HepG2 (cell line): ENCODE data around the gene LARP1B. TPM values are rescaled to one million over a fixed set of nuclear protein-coding genes. Genes with fewer than 3 reads are reported as not detected.
A peak's percentile ranks its signal among the peaks of the same experiment; 100 is the strongest.
"Not testable (repeated sequence)": the region's sequence is repeated elsewhere in the genome, so short reads cannot be mapped to it uniquely, and the experiment has no call there.

Source experiments
- ATAC-seq: fragments of 200-7000 bp; cut with Tn5 transposase; 3 replicates; pipeline ENCODE4 v1.9.1; 2020; ENCODE audit warnings: mild to moderate bottlenecking, moderate library complexity
- BruUV-seq: library from RNA; stranded (reverse); fragments of 400-500 nt; replicated peaks from 2 replicates; lab custom pipeline; 2021; lab: Mats Ljungman, UMichigan
- CTCF ChIA-PET: fragments of 300-600 bp; formaldehyde crosslinking; extraction: SDS; loops from one replicate; lab custom pipeline; 2021; ENCODE audit warnings: low total read pairs, inconsistent platforms, low intra/inter-chr PET ratio; lab: Yijun Ruan, JAX
- POLR2A ChIA-PET: fragments of 350-600 bp; sonication (Branson Sonifier 250); formaldehyde crosslinking; loops from one replicate; lab custom pipeline; 2020; ENCODE audit warnings: antibody characterized with exemption, inconsistent platforms; lab: Yijun Ruan, JAX
- DNase-seq: peaks from one replicate; pipeline ENCODE4 v3.0.0-alpha.2; 2015; ENCODE audit warnings: low spot score
- FAIRE-seq: peaks from 3 replicates; lab custom pipeline; 2011; peaks lifted over from hg19 to GRCh38; lab: Jason Lieb, UNC
- H2AFZ ChIP-seq: one replicate; pipeline ENCODE4 v1.6.1; 2011; ENCODE audit warnings: low read length, inconsistent platforms
- H3K27ac ChIP-seq: fragments of 300-600 bp; 3 replicates; pipeline ENCODE4 v1.8.0; 2011; ENCODE audit warnings: mixed run types, mild to moderate bottlenecking, mixed read lengths, low read length, inconsistent platforms; ENCODE audit not compliant: insufficient read depth; ENCODE audit errors: extremely low read length
- H3K27me3 ChIP-seq, 2 experiments: fragments of 200-600 bp in 1 of 2; 2 replicates in 1 of 2; 3 replicates in 1 of 2; pipeline versions ENCODE4 v1.6.0 to v1.8.0; 2011; ENCODE audit warnings: low read length in 2 of 2, mild to moderate bottlenecking in 2 of 2, moderate library complexity in 2 of 2, inconsistent platforms in 1 of 2; ENCODE audit not compliant: insufficient read depth in 2 of 2, control insufficient read depth in 1 of 2
- H3K36me3 ChIP-seq, 2 experiments: fragments of 200-600 bp in 1 of 2; replicated peaks in 1 of 2; 2 replicates in 1 of 2; 3 replicates in 1 of 2; pipeline versions ENCODE4 v1.5.1 to v1.8.0; 2011; ENCODE audit warnings: low read length in 2 of 2, inconsistent platforms in 1 of 2; ENCODE audit not compliant: insufficient read depth in 2 of 2, control insufficient read depth in 1 of 2
- H3K4me1 ChIP-seq: 2 replicates; pipeline ENCODE4 v1.5.1; 2012; ENCODE audit warnings: low read length, inconsistent platforms; ENCODE audit not compliant: insufficient read depth
- H3K4me2 ChIP-seq: 2 replicates; pipeline ENCODE4 v1.6.0; 2011; ENCODE audit warnings: low read depth, low read length, inconsistent platforms
- H3K4me3 ChIP-seq, 3 experiments: fragments of 200-600 bp in 1 of 3; sonication (generic), shearing (Covaris generic) in 1 of 3; replicated peaks in 1 of 3; 2 replicates each; pipeline ENCODE4 v1.5.1; 2011 to 2016; ENCODE audit warnings: low read length in 3 of 3, inconsistent platforms in 2 of 3, low read depth in 2 of 3, mild to moderate bottlenecking in 2 of 3, control low read depth in 1 of 3, mixed read lengths in 1 of 3; ENCODE audit not compliant: insufficient read depth in 1 of 3
- H3K79me2 ChIP-seq: one replicate; pipeline ENCODE4 v1.6.1; 2011; ENCODE audit warnings: low read length, inconsistent platforms; ENCODE audit not compliant: insufficient read depth
- H3K9ac ChIP-seq: 2 replicates; pipeline ENCODE4 v1.6.0; 2011; ENCODE audit warnings: mild to moderate bottlenecking, low read depth, low read length, inconsistent platforms; ENCODE audit not compliant: insufficient read depth
- H3K9me3 ChIP-seq: 2 replicates; pipeline ENCODE4 v1.5.1; 2012; ENCODE audit warnings: mild to moderate bottlenecking, low read length
- H4K20me1 ChIP-seq: 2 replicates; pipeline ENCODE4 v1.6.0; 2011; ENCODE audit warnings: inconsistent platforms, mild to moderate bottlenecking, low read length, moderate library complexity; ENCODE audit not compliant: insufficient read depth
- WGBS: methylation state at CpG from one replicate; pipeline ENCODE4 v1.1.6; 2017; ENCODE audit warnings: low lambda C conversion rate; 5-methylcytosine and 5-hydroxymethylcytosine counted together
- in situ Hi-C: cut with HindIII; loops from 2 replicates; pipeline ENCODE4 v1.10.0; 2017; ENCODE audit warnings: low pct_unique_long_range_greater_than_20kb; ENCODE audit not compliant: extremely low pct_ligation_motif_present
- intact Hi-C: fragments of 100-400 bp; cut with micrococcal nuclease; formaldehyde crosslinking; loops from one replicate; pipeline ENCODE4 v1.10.0; 2022; ENCODE audit not compliant: unreplicated experiment
- polyA plus RNA-seq, 8 experiments: library from polyadenylated mRNA; depleted of rRNA in 3 of 8; stranded (reverse) in 7 of 8; unstranded in 1 of 8; fragments of >200 nt; fragmentation: Illumina TruSeq in 4 of 8; extraction: Trizol in 4 of 8; gene quantifications; 2 replicates each; pipeline versions ENCODE4 v1.2.1 to v1.2.3, GENCODE V29; 2011 to 2016; ENCODE audit warnings: low read depth in 4 of 8, missing spikeins in 1 of 8, mixed read lengths in 1 of 8; ENCODE audit not compliant: insufficient read depth in 1 of 8
- total RNA-seq, 5 experiments: library from RNA; depleted of rRNA; stranded (reverse); fragments of >200 nt; fragmentation: Illumina TruSeq; extraction: Trizol; gene quantifications; 2 replicates each; pipeline ENCODE4 v1.2.3, GENCODE V29; 2016; ENCODE audit warnings: low read depth in 1 of 5
- TF ChIP-seq, protein P1 (sequence below): sonication (generic); formaldehyde crosslinking; IDR thresholded peaks from 2 replicates; pipeline ENCODE4 v1.4.0; 2020; ENCODE audit warnings: missing genetic modification reagents, mild to moderate bottlenecking, borderline replicate concordance
- TF ChIP-seq, protein P2 (sequence below), 2 experiments: sonication (generic) in 1 of 2; formaldehyde crosslinking in 1 of 2; IDR thresholded peaks; 2 replicates each; pipeline versions ENCODE4 v1.4.0 to v1.6.1; 2016 to 2020; ENCODE audit warnings: borderline replicate concordance in 1 of 2, low read depth in 1 of 2, mild to moderate bottlenecking in 1 of 2, missing genetic modification reagents in 1 of 2

LARP1B gene
- total and polyA plus RNA-seq, 2 of the 13 experiments (the other 11 are each of a cell fraction or from before 2014, with no cell fraction given) = 19.2 to 52.7 TPM

DNA sequence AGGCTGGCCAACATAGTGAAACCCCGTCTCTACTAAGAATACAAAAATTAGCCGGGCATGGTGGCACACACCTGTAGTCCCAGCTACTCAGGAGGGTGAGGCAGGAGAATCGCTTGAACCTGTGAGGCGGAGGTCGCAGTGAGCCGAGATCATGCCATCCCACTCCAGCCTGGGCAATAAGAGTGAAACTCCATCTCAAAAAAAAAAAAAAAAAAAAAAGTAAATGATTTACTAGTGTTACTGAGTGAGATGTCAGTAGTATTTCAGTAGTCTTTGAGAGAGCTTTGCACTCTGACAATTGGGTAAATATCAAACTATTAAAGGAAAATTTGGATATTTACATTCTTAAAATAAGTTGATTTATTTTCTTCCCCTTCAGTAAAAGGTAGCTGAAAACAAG lies 34.2 kb downstream of the LARP1B start:
- POLR2A ChIA-PET = interaction anchor here (1.5 kb wide), 1 partner anchor 35 kb away, joined by 4 read pairs; the partner anchor contains the start of gene LARP1B
- FAIRE-seq, in situ Hi-C loops, BruUV-seq, H3K27me3 ChIP-seq, H3K4me3 ChIP-seq, CTCF ChIA-PET, H2AFZ ChIP-seq, H3K79me2 ChIP-seq, H4K20me1 ChIP-seq, H3K9me3 ChIP-seq, intact Hi-C loops, H3K9ac ChIP-seq: not testable (repeated sequence)
- H3K4me2 ChIP-seq = peak overlapping the region; percentile 18; the same call in 1 of the 2 replicates
- 55% methylated on average over 6 of the region's 6 CpGs for WGBS
- DNase-seq = peak; percentile 5
- peak overlapping the region; percentile 24 for H3K27ac ChIP-seq
- TF ChIP-seq, protein P1, sequence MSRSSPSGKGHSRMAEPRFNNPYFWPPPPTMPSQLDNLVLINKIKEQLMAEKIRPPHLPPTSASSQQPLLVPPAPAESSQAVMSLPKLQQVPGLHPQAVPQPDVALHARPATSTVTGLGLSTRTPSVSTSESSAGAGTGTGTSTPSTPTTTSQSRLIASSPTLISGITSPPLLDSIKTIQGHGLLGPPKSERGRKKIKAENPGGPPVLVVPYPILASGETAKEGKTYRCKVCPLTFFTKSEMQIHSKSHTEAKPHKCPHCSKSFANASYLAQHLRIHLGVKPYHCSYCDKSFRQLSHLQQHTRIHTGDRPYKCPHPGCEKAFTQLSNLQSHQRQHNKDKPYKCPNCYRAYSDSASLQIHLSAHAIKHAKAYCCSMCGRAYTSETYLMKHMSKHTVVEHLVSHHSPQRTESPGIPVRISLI = peak; percentile 81; the same call in 1 of the 2 replicates
- TF ChIP-seq, protein P2, sequence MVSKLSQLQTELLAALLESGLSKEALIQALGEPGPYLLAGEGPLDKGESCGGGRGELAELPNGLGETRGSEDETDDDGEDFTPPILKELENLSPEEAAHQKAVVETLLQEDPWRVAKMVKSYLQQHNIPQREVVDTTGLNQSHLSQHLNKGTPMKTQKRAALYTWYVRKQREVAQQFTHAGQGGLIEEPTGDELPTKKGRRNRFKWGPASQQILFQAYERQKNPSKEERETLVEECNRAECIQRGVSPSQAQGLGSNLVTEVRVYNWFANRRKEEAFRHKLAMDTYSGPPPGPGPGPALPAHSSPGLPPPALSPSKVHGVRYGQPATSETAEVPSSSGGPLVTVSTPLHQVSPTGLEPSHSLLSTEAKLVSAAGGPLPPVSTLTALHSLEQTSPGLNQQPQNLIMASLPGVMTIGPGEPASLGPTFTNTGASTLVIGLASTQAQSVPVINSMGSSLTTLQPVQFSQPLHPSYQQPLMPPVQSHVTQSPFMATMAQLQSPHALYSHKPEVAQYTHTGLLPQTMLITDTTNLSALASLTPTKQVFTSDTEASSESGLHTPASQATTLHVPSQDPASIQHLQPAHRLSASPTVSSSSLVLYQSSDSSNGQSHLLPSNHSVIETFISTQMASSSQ (IDR thresholded peaks at IDR 0.05; ENCODE audit: low read depth) = peak; percentile 80
- TF ChIP-seq, protein P2 (CRISPR knock-in tag; IDR thresholded peaks at IDR 0.05; ENCODE audit: borderline replicate concordance) = peak; percentile 63; the same call in 1 of the 2 replicates
- peaks cover 17% of the 10 kb centered on the region for H3K4me1 ChIP-seq
- ATAC-seq = peak; percentile 89
- peaks cover 9 to 37% of the 10 kb centered on the region in 2 experiments; a peak in 4 of 5 replicates for H3K36me3 ChIP-seq
